GM19463 (cell line): ENCODE data around the gene TSPAN18.

Experiments used
- ATAC-seq: cut with Tn5 transposase; IDR thresholded peaks from one replicate; pipeline ENCODE4 v1.9.1; 2021; ENCODE audit warnings: mild to moderate bottlenecking, moderate library complexity; ENCODE audit not compliant: unreplicated experiment

TSPAN18 gene

GRCh38 chr11:44758983-44759382 lies 32.2 kb downstream of the TSPAN18 start:
- ATAC-seq = no peak

- no peak for ATAC-seq
These were observed 33.1 kb downstream of the TSPAN18 start for GRCh38 chr11:44759743-44760476.

DNA sequence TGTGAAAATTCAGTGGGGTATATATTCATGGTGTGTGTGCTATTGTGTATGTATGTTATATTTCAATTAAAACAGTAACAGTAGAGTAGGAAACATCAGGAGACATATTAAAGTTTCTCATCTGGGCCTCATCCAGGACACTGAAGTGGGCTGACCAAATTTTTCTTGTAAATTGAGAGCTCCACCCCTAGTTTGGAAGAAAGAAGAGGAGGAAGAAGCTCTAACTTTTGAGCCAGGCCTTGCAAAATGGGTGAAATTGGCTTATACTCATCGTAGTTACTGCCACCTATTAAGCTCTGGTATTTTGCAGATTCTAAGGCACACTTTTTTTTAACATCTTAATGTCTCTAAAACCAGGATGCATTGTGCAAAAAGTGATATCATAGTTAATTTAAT lies 33.7 kb downstream of the TSPAN18 start:
- no peak for ATAC-seq

DNA sequence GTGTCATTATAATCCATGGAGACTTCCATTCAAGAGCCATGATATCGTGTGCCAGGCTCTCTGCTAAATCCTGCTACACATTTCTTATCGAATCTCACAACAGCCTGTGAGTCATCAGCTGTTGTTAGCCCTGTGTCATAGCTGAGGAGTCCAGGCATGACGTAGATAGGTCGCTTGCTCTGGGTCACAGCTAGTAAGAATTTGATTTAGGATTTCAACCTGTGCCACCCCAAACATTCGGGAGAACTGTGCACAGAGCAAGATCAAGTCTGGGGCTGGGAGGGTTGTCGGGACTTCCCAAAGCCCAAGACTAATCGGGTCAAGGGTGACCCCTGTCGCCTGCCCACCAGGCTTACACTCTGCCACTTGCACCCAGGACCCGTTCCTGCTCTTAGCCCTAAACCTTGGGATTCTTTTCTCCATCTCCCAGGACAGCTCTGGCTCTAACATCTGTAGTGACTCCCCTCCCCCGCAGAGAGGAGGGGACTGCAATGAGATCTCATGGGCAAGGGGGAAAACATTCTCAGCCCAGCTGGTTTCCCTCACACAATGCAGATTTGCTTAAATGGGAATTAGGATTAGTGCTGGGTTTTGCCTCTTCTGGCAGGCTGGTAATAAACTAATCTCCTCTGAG lies 34.3 kb downstream of the TSPAN18 start:
- no peak for ATAC-seq

GRCh38 chr11:44761551-44761961 lies 34.8 kb downstream of the TSPAN18 start:
- ATAC-seq = no peak

- no peak for ATAC-seq
These were observed 36.5 kb downstream of the TSPAN18 start for GRCh38 chr11:44763121-44763820.

- ATAC-seq = no peak
These were observed 37.8 kb downstream of the TSPAN18 start for GRCh38 chr11:44764583-44764982.

GRCh38 chr11:44765026-44765595 lies 38.3 kb downstream of the TSPAN18 start:
- ATAC-seq = no peak

GRCh38 chr11:44765676-44766075 lies 38.9 kb downstream of the TSPAN18 start:
- no peak for ATAC-seq

DNA sequence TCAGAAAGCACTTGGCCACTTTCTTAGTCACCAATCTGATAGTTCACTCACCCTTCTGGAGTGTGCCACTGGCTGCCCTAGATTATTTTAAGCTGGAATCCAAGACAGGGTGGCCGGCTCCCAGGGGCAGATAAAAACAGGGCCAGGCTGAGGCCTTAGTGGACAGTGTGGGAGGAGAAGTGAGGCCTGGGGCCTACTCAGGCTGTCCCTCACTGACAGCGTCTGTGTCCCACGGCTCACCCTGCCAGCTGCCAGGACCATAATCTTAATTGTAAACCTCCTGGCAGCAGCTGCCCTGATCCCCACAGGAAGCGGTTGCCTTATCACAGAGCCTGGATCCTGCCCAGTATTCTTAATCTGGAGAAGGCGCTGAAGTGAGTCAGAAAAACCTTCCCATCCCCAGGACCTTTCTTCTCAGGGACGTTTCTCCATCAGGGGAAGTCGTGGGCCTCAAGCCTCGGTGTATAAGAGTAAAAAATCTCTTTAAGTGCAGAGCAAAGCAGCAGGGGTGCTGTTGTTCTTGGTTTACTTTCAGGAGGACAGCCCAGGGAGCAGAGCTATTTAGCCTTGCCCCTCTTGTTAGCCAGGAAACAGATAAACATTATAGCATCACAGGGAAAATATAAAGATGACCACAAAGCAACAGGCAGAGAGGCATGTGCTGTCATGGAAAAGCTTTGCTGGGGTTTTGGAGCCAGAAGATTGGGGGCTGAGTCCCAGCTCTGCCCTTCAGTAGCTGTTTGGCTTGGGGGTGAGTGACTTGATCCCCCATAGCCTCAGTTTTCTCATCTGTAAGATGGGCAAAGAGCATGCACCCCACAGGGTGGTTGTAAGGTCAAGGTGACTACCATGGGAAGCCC lies 39.6 kb downstream of the TSPAN18 start:
- ATAC-seq = no peak

DNA sequence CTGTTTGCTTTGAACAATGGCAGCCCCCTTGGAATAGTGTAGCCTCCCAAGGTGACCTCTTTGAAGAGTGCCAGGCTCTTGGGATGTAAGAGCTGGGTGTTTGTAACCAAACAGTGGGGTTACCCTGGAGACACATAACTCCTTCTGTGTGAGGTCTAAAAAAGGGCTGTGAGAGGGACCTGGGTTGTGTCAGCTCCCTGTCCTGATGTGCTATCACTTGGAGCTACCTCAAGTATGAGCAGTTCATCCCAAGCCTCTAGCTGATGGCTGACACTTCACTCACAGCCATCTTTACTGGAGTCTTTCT lies 40.2 kb downstream of the TSPAN18 start:
- ATAC-seq = no peak

- ATAC-seq = no peak
These were observed 40.7 kb downstream of the TSPAN18 start for GRCh38 chr11:44767421-44767820.

DNA sequence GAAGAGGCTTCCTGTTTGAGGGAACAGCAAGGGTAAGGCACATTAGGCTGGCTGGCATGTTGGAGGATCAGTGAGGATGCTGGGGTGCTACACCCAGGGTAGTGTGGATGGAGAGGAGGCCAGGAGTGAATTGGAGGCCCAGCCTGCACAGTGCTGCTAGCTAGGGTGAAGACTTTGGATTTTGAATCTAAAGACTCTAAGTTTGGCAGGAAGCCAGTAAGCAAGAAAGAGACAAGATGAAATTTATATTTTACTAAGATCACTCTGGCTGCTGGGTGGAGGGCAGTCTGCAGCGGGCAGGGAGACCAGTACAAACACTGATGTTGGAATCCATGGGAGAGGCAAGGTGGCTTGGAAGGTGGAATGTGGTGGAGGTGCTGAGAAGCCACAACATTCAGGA lies 43.6 kb downstream of the TSPAN18 start:
- ATAC-seq = no peak

DNA sequence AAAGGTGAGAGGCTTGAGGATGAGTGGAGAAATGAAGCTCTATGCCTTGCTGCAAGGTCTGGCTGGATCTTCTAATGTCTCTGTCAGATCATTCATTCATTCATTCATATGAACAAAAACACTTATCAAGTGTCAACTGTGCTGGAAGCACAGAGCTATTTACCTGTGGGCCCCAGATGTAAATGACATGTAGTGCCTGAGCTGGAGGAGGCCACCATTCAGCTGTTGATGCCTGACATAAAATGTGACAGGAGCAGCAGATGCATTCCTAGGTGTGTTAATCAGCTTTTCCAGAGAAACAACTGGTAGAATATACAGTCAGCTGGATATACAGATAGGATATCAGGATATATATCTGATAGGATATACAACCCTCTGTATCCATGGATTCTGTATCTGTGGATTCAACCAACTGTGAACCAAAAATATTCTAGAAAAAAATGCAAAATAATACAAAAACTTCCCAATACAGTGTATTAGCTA lies 44.5 kb downstream of the TSPAN18 start:
- no peak for ATAC-seq

- ATAC-seq = no peak
These were observed 45.1 kb downstream of the TSPAN18 start for GRCh38 chr11:44771841-44772240.

- no peak for ATAC-seq
These were observed 46.7 kb downstream of the TSPAN18 start for GRCh38 chr11:44773351-44773965.

DNA sequence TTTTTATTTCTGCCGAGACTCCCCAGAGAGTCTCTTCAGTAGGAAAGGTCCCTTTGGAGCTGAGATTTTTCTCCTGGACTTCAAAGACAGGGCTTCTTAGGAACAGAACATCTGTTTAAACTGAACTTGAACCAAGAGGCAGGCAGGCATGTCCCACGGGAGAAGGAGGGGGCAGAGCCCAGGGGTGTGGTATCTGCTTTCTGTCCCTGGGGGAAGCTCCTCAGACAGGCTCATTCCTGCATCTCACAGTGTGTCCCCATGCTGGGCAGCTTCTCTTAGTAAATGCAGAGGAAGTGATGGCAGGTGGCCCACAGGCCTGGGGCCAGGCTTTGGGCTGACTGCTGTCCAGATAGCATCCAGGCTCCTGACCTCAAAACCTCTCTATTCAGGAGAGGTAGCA lies 47.3 kb downstream of the TSPAN18 start:
- no peak for ATAC-seq

GRCh38 chr11:44774731-44775130 lies 48.0 kb downstream of the TSPAN18 start:
- ATAC-seq = no peak

GRCh38 chr11:44775366-44775984 lies 48.7 kb downstream of the TSPAN18 start:
- ATAC-seq = no peak

GRCh38 chr11:44775985-44776446 lies 49.3 kb downstream of the TSPAN18 start:
- ATAC-seq = no peak
